Cortex of kidney (tissue), 1 donor: ENCODE data around the gene CFAP100.

ENCODE experiments used
- DNase-seq: peaks from one replicate; lab custom pipeline; 2025; lab: John Stamatoyannopoulos, UW

The CFAP100 gene

GRCh38 chr3:126480861-126481260 is 86.2 kb downstream of the CFAP100 start:
- DNase-seq, result no peak

DNA sequence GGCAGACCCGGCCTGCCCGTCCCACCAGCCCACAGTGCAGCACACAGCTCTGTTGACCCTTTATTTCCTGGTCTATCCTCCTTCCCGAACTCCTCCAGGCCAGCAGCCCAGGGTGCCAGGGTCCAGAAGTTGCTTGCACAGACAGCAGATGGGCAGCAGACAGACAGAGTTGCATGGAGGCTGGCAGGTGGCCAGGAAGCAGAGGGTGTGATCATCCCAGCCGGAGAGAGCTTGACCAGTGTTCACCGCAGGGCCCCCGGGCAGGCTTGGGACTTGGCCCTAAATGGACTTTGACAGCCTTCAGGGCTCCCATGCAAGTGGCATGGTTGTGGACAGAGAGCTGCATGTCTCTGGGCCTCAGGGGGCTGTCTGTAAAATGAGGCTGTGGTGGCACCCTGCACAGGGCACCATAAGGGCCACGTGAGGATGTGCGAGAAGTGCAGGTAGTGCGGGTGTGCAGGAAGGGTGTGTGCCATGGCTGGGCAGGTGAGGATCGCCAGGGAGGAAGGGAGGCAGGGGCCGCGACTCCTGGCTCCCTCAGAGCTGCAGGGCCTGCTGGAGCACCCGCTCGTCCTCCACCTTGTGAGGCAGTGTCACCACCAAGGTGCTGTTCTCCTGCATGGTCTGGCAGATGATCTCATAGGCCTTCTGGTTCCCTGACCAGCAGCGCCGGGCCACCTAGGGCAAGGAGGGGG is 87.2 kb downstream of the CFAP100 start:
- no peak for DNase-seq

GRCh38 chr3:126482503-126483255 is 88.0 kb downstream of the CFAP100 start:
- no peak for DNase-seq

DNA sequence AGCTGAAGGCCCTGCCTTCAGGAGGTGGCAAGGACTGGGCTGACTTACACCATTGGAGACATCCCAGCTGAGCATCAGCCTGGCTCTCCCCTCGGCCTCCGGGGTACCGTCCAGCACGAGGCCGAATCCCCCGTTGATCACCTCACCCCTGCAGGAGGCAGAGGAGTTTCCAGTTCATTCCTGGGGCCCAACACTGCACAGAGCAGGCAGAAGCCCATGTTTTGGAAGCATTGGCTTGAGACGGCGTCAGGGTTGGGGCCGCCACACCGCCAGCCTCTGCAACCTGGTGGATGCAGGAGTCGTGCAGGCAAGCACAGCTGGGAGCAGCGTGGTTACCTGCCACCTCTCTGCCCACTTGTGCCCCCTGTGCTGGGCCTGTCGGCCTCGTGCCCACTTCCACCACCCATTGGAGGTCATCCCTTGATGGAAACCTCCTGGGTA is 88.6 kb downstream of the CFAP100 start:
- DNase-seq, result no peak

- DNase-seq, result no peak
These were observed 89.4 kb downstream of the CFAP100 start for GRCh38 chr3:126484148-126484547.

GRCh38 chr3:126484662-126485061 is 90.0 kb downstream of the CFAP100 start:
- no peak for DNase-seq

- DNase-seq, result no peak
These were observed 90.6 kb downstream of the CFAP100 start for GRCh38 chr3:126485176-126485897.

- no peak for DNase-seq
These were observed 91.2 kb downstream of the CFAP100 start for GRCh38 chr3:126485956-126486355.
